IPS-15b (cell line): ENCODE results near the gene IL17RD.

Experiments used
- H3K27me3 ChIP-seq: one replicate; pipeline ENCODE4 v1.6.1; 2013; ENCODE audit warnings: low read length; ENCODE audit not compliant: control insufficient read depth, insufficient read depth
- H3K36me3 ChIP-seq: one replicate; pipeline ENCODE4 v1.6.1; 2013; ENCODE audit warnings: low read length; ENCODE audit not compliant: control insufficient read depth, insufficient read depth
- H3K4me1 ChIP-seq: one replicate; pipeline ENCODE4 v1.6.1; 2013; ENCODE audit warnings: mild to moderate bottlenecking, low read length; ENCODE audit not compliant: control insufficient read depth, insufficient read depth
- H3K4me3 ChIP-seq: one replicate; pipeline ENCODE4 v1.5.1; 2013; ENCODE audit warnings: low read depth, low read length
- H3K9ac ChIP-seq: one replicate; pipeline ENCODE4 v1.6.1; 2013; ENCODE audit warnings: low read depth, mild to moderate bottlenecking, low read length
- H3K9me3 ChIP-seq: one replicate; pipeline ENCODE4 v1.6.1; 2013; ENCODE audit warnings: mild to moderate bottlenecking, low read length; ENCODE audit not compliant: control insufficient read depth, insufficient read depth

Gene IL17RD

GRCh38 chr3:57098418-57099310 lies 66.5 kb downstream of the IL17RD start:
- Histone ChIP-seq H3K4me3 (no peak overlapping the region), H3K4me1 (no peaks in the 10 kb centered on the region), H3K9me3 (no peaks in the 10 kb centered on the region), H3K36me3 (peaks cover 9% of the 10 kb centered on the region), H3K9ac (no peak overlapping the region), H3K27me3 (no peaks in the 10 kb centered on the region)

- Histone ChIP-seq H3K4me1 (no peaks in the 10 kb centered on the region), H3K36me3 (peaks cover 9% of the 10 kb centered on the region)
These were observed 67.6 kb downstream of the IL17RD start for GRCh38 chr3:57097536-57097935.

GRCh38 chr3:57095363-57095762 lies 69.8 kb downstream of the IL17RD start:
- H3K4me1 ChIP-seq, result no peaks in the 10 kb centered on the region
- H3K4me3 ChIP-seq, result no peak overlapping the region
- no peak overlapping the region for H3K9ac ChIP-seq
- no peaks in the 10 kb centered on the region for H3K9me3 ChIP-seq
- H3K36me3 ChIP-seq, result peaks cover 9% of the 10 kb centered on the region
- H3K27me3 ChIP-seq, result no peaks in the 10 kb centered on the region

More at GRCh38 chr3:57097536-57097935, 67.6 kb downstream of the IL17RD start:
- H3K9ac ChIP-seq, result no peak overlapping the region
- H3K27me3 ChIP-seq, result no peaks in the 10 kb centered on the region
- H3K9me3 ChIP-seq, result no peaks in the 10 kb centered on the region
- H3K4me3 ChIP-seq, result no peak overlapping the region

GRCh38 chr3:57094575-57094974 lies 70.6 kb downstream of the IL17RD start:
- no peaks in the 10 kb centered on the region for H3K27me3 ChIP-seq
- no peaks in the 10 kb centered on the region for H3K4me1 ChIP-seq
- H3K4me3 ChIP-seq, result no peak overlapping the region
- no peak overlapping the region for H3K9ac ChIP-seq
- no peaks in the 10 kb centered on the region for H3K9me3 ChIP-seq
- peaks cover 9% of the 10 kb centered on the region for H3K36me3 ChIP-seq

- no peaks in the 10 kb centered on the region for H3K4me1 ChIP-seq
- no peak overlapping the region for H3K4me3 ChIP-seq
- no peaks in the 10 kb centered on the region for H3K9me3 ChIP-seq
- H3K9ac ChIP-seq, result no peak overlapping the region
- no peaks in the 10 kb centered on the region for H3K27me3 ChIP-seq
- peaks cover 9% of the 10 kb centered on the region for H3K36me3 ChIP-seq
These were observed 71.1 kb downstream of the IL17RD start for GRCh38 chr3:57093971-57094535.

GRCh38 chr3:57093489-57093888 lies 71.7 kb downstream of the IL17RD start:
- Histone ChIP-seq H3K9me3 (no peaks in the 10 kb centered on the region), H3K9ac (no peak overlapping the region), H3K27me3 (no peaks in the 10 kb centered on the region), H3K4me1 (no peaks in the 10 kb centered on the region), H3K36me3 (peaks cover 9% of the 10 kb centered on the region), H3K4me3 (no peak overlapping the region)

GRCh38 chr3:57091521-57092273 lies 73.5 kb downstream of the IL17RD start:
- Histone ChIP-seq H3K4me3 (no peak overlapping the region), H3K36me3 (peaks cover 4% of the 10 kb centered on the region), H3K4me1 (no peaks in the 10 kb centered on the region)

GRCh38 chr3:57089043-57089442 lies 76.1 kb downstream of the IL17RD start:
- Histone ChIP-seq H3K9ac (no peak overlapping the region), H3K4me1 (no peaks in the 10 kb centered on the region), H3K4me3 (no peak overlapping the region), H3K36me3 (no peaks in the 10 kb centered on the region), H3K9me3 (no peaks in the 10 kb centered on the region), H3K27me3 (no peaks in the 10 kb centered on the region)

More at GRCh38 chr3:57091521-57092273, 73.5 kb downstream of the IL17RD start:
- Histone ChIP-seq H3K9ac (no peak overlapping the region), H3K9me3 (no peaks in the 10 kb centered on the region), H3K27me3 (no peaks in the 10 kb centered on the region)

- no peak overlapping the region for H3K9ac ChIP-seq
- no peak overlapping the region for H3K4me3 ChIP-seq
- H3K9me3 ChIP-seq, result no peaks in the 10 kb centered on the region
- H3K4me1 ChIP-seq, result no peaks in the 10 kb centered on the region
- no peaks in the 10 kb centered on the region for H3K27me3 ChIP-seq
- H3K36me3 ChIP-seq, result no peaks in the 10 kb centered on the region
These were observed 76.7 kb downstream of the IL17RD start for GRCh38 chr3:57088503-57088902.

- H3K9me3 ChIP-seq, result no peaks in the 10 kb centered on the region
- H3K36me3 ChIP-seq, result no peaks in the 10 kb centered on the region
- H3K9ac ChIP-seq, result no peak overlapping the region
- no peak overlapping the region for H3K4me3 ChIP-seq
- H3K4me1 ChIP-seq, result no peaks in the 10 kb centered on the region
- H3K27me3 ChIP-seq, result no peaks in the 10 kb centered on the region
These were observed 77.6 kb downstream of the IL17RD start for GRCh38 chr3:57087361-57088092.

- H3K9ac ChIP-seq, result no peak overlapping the region
- H3K27me3 ChIP-seq, result no peaks in the 10 kb centered on the region
- no peak overlapping the region for H3K4me3 ChIP-seq
- H3K36me3 ChIP-seq, result no peaks in the 10 kb centered on the region
- H3K9me3 ChIP-seq, result no peaks in the 10 kb centered on the region
- no peaks in the 10 kb centered on the region for H3K4me1 ChIP-seq
These were observed 79.0 kb downstream of the IL17RD start for GRCh38 chr3:57086201-57086600.
